Astrocyte (in vitro differentiated cells and primary cell): ENCODE results near the gene PTPN6. TPM values are rescaled to one million over a fixed set of nuclear protein-coding genes. Genes with fewer than 3 reads are reported as not detected.

ENCODE experiments used
- DNase-seq: peaks from one replicate; pipeline ENCODE4 v3.0.0-alpha.2; 2010; ENCODE audit warnings: low read depth
- FAIRE-seq: peaks from 2 replicates; lab custom pipeline; 2011; peaks lifted over from hg19 to GRCh38; lab: Jason Lieb, UNC
- H2AFZ ChIP-seq: 2 replicates; pipeline ENCODE4 v1.6.0; 2012; ENCODE audit warnings: low read depth, low read length, inconsistent platforms
- H3K27ac ChIP-seq: 2 replicates; pipeline ENCODE4 v1.5.1; 2011; ENCODE audit warnings: low read depth, low read length, inconsistent platforms
- H3K27me3 ChIP-seq: 2 replicates; pipeline ENCODE4 v1.6.0; 2011; ENCODE audit warnings: low read length, inconsistent platforms; ENCODE audit not compliant: insufficient read depth
- H3K36me3 ChIP-seq: 2 replicates; pipeline ENCODE4 v1.5.1; 2011; ENCODE audit warnings: low read length, inconsistent platforms; ENCODE audit not compliant: insufficient read depth
- H3K4me1 ChIP-seq: 2 replicates; pipeline ENCODE4 v1.5.1; 2011; ENCODE audit warnings: low read length, inconsistent platforms; ENCODE audit not compliant: insufficient read depth
- H3K4me2 ChIP-seq: 2 replicates; pipeline ENCODE4 v1.6.0; 2012; ENCODE audit warnings: low read length, inconsistent platforms
- H3K4me3 ChIP-seq: 2 replicates; pipeline ENCODE4 v1.5.1; 2011; ENCODE audit warnings: low read depth, mild to moderate bottlenecking, low read length, inconsistent platforms; ENCODE audit not compliant: insufficient read depth
- H3K79me2 ChIP-seq: 2 replicates; pipeline ENCODE4 v1.6.0; 2012; ENCODE audit warnings: mild to moderate bottlenecking, low read length, inconsistent platforms; ENCODE audit not compliant: insufficient read depth
- H3K9ac ChIP-seq: 2 replicates; pipeline ENCODE4 v1.6.0; 2012; ENCODE audit warnings: mild to moderate bottlenecking, low read length, inconsistent platforms
- H3K9me3 ChIP-seq: 2 replicates; pipeline ENCODE4 v1.5.1; 2012; ENCODE audit warnings: low read depth, mild to moderate bottlenecking, low read length, inconsistent platforms; ENCODE audit not compliant: insufficient read depth
- H4K20me1 ChIP-seq: 2 replicates; pipeline ENCODE4 v1.6.0; 2012; ENCODE audit warnings: low read length, inconsistent platforms; ENCODE audit not compliant: insufficient read depth
- H3K27ac Mint-ChIP-seq: one replicate; pipeline ENCODE4 v1.8.0; 2021; ENCODE audit warnings: mild to moderate bottlenecking, mixed read lengths; ENCODE audit not compliant: unreplicated experiment
- H3K27me3 Mint-ChIP-seq: one replicate; pipeline ENCODE4 v1.8.0; 2021; ENCODE audit warnings: low read depth, mixed read lengths; ENCODE audit not compliant: unreplicated experiment
- H3K36me3 Mint-ChIP-seq: one replicate; pipeline ENCODE4 v1.8.0; 2021; ENCODE audit warnings: low read depth, mixed read lengths; ENCODE audit not compliant: unreplicated experiment
- H3K4me1 Mint-ChIP-seq: one replicate; pipeline ENCODE4 v1.8.0; 2021; ENCODE audit warnings: low read depth, mixed read lengths; ENCODE audit not compliant: unreplicated experiment
- H3K4me3 Mint-ChIP-seq: one replicate; pipeline ENCODE4 v1.8.0; 2021; ENCODE audit warnings: mild to moderate bottlenecking, moderate library complexity, mixed read lengths; ENCODE audit not compliant: unreplicated experiment
- H3K9me3 Mint-ChIP-seq: one replicate; pipeline ENCODE4 v1.8.0; 2021; ENCODE audit warnings: mild to moderate bottlenecking, mixed read lengths; ENCODE audit not compliant: unreplicated experiment
- EZH2 ChIP-seq: IDR thresholded peaks from 2 replicates; pipeline ENCODE4 v1.6.1; 2012; ENCODE audit warnings: mild to moderate bottlenecking, low read length, inconsistent platforms; ENCODE audit not compliant: insufficient read depth
- total RNA-seq: library from RNA; stranded (reverse); gene quantifications from 2 replicates; pipeline ENCODE4 v1.2.1, GENCODE V29; 2021
- TF ChIP-seq, protein P1 (sequence below): IDR thresholded peaks from 2 replicates; pipeline ENCODE4 v1.5.1; 2011; ENCODE audit warnings: low read depth, mild to moderate bottlenecking, inconsistent platforms, low read length, moderate library complexity; ENCODE audit not compliant: insufficient read depth

Gene PTPN6
- total RNA-seq, 1 donor from 2014 or later: 8.9 TPM

GRCh38 chr12:6960593-6961277, 9.6 kb downstream of the PTPN6 start:
- H3K4me1 Mint-ChIP-seq: peaks cover 23% of the 10 kb centered on the region
- H3K27ac Mint-ChIP-seq: no peak overlapping the region

DNA sequence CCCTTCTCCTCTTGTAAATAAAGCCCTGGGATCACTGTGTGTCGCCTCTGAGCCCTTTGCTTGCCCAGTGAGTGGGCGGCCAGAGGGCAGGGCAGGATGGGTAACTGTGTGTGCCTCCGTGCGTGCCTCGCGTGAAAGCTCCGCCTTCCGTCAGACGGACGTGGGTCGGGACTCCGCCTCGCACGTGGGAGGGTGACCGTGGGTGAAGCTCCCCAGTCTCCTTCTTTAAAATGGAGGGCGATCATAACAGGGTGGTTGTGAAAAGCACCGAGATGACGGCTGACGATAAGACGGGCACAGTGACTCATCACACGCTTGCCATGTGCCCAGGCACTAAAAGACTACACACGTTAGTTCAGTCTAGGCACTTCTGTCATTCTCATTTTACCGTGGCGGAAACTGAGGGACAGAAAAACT, 10.1 kb downstream of the PTPN6 start:
- Histone ChIP-seq H3K27me3 (no peaks in the 10 kb centered on the region), H3K36me3 (peaks cover 11% of the 10 kb centered on the region), H3K4me2 (peak overlapping the region; percentile 78), H3K79me2 (no peaks in the 10 kb centered on the region), H3K9ac (peak overlapping the region; percentile 66), H3K4me1 (peaks cover 19% of the 10 kb centered on the region), H3K9me3 (no peaks in the 10 kb centered on the region), H3K27ac (peak overlapping the region; percentile 54), H4K20me1 (no peaks in the 10 kb centered on the region), H2AFZ (peak overlapping the region; percentile 89), H3K4me3 (peak overlapping the region; percentile 7)
- H3K4me1 Mint-ChIP-seq: peaks cover 23% of the 10 kb centered on the region
- no peak for TF ChIP-seq EZH2
- TF ChIP-seq, protein P1, sequence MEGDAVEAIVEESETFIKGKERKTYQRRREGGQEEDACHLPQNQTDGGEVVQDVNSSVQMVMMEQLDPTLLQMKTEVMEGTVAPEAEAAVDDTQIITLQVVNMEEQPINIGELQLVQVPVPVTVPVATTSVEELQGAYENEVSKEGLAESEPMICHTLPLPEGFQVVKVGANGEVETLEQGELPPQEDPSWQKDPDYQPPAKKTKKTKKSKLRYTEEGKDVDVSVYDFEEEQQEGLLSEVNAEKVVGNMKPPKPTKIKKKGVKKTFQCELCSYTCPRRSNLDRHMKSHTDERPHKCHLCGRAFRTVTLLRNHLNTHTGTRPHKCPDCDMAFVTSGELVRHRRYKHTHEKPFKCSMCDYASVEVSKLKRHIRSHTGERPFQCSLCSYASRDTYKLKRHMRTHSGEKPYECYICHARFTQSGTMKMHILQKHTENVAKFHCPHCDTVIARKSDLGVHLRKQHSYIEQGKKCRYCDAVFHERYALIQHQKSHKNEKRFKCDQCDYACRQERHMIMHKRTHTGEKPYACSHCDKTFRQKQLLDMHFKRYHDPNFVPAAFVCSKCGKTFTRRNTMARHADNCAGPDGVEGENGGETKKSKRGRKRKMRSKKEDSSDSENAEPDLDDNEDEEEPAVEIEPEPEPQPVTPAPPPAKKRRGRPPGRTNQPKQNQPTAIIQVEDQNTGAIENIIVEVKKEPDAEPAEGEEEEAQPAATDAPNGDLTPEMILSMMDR: no peak
- peak overlapping the region; percentile 75 for H3K4me3 Mint-ChIP-seq
- H3K9me3 Mint-ChIP-seq: no peaks in the 10 kb centered on the region
- FAIRE-seq: no peak
- peaks cover 4% of the 10 kb centered on the region for H3K27me3 Mint-ChIP-seq
- H3K27ac Mint-ChIP-seq: peak overlapping the region; percentile 98
- peak; percentile 46 for DNase-seq
- H3K36me3 Mint-ChIP-seq: peaks cover 11% of the 10 kb centered on the region

More at GRCh38 chr12:6960593-6961277, 9.6 kb downstream of the PTPN6 start:
- Histone ChIP-seq H3K79me2 (no peaks in the 10 kb centered on the region), H4K20me1 (no peaks in the 10 kb centered on the region), H3K9ac (peak overlapping the region; percentile 66), H3K36me3 (peaks cover 6% of the 10 kb centered on the region), H3K27me3 (no peaks in the 10 kb centered on the region), H3K9me3 (no peaks in the 10 kb centered on the region), H3K27ac (no peak overlapping the region), H3K4me3 (no peak overlapping the region), H2AFZ (peak overlapping the region; percentile 89), H3K4me1 (peaks cover 19% of the 10 kb centered on the region), H3K4me2 (peak overlapping the region; percentile 78)
- H3K27me3 Mint-ChIP-seq: peaks cover 4% of the 10 kb centered on the region
- FAIRE-seq: no peak
- TF ChIP-seq EZH2: no peak
- TF ChIP-seq, protein P1: no peak
- DNase-seq: peak; percentile 16
- H3K9me3 Mint-ChIP-seq: no peaks in the 10 kb centered on the region
- H3K4me3 Mint-ChIP-seq: no peak overlapping the region
- H3K36me3 Mint-ChIP-seq: peaks cover 8% of the 10 kb centered on the region
